Suprapubic skin (tissue), 3 donors: ENCODE data around the gene IDH3A.

ENCODE experiments used
- CTCF ChIP-seq, 2 donors: fragments of 200-600 bp in 1 of 2; fragments of 450-650 bp in 1 of 2; sonication (generic) in 1 of 2; IDR thresholded peaks; one replicate each; pipeline ENCODE4 v1.5.1; 2016 to 2019; ENCODE audit warnings: antibody characterized with exemption in 2 of 2, mild to moderate bottlenecking in 1 of 2, moderate library complexity in 1 of 2
- POLR2A ChIP-seq, 2 donors: fragments of 450-650 bp; IDR thresholded peaks; one replicate each; pipeline ENCODE4 v1.6.1; 2017; ENCODE audit warnings: antibody characterized with exemption in 2 of 2, mild to moderate bottlenecking in 2 of 2, moderate library complexity in 2 of 2

GRCh38 chr15:78102741-78103140 lies 46.4 kb upstream of the IDH3A start:
- TF ChIP-seq CTCF (IDR thresholded peaks at IDR 0.05), result no peak
- no peak for TF ChIP-seq POLR2A (IDR thresholded peaks at IDR 0.05)
